Neural cell (in vitro differentiated cells): ENCODE data around the gene ANKRD55.
"Not testable (repeated sequence)": the region's sequence is repeated elsewhere in the genome, so short reads cannot be mapped to it uniquely, and the experiment has no call there.

Source experiments
- CTCF ChIP-seq: fragments of 450-650 bp; IDR thresholded peaks from 2 replicates; pipeline ENCODE4 v1.5.1; 2014; ENCODE audit warnings: antibody characterized with exemption, mild to moderate bottlenecking, moderate library complexity; ENCODE audit not compliant: poor library complexity, severe bottlenecking
- EP300 ChIP-seq: fragments of 450-650 bp; conservative IDR thresholded peaks from 2 replicates; pipeline ENCODE4 v1.6.1; 2014; ENCODE audit warnings: antibody characterized with exemption, mild to moderate bottlenecking, moderate library complexity; ENCODE audit not compliant: poor library complexity, severe bottlenecking
- EZH2 ChIP-seq: fragments of 200-600, 300-800 bp; shearing (Covaris generic), sonication (generic); IDR thresholded peaks from 2 replicates; pipeline ENCODE4 v1.6.1; 2014; ENCODE audit warnings: antibody characterized with exemption, low read length, borderline replicate concordance, mild to moderate bottlenecking; ENCODE audit not compliant: insufficient read depth, poor library complexity, severe bottlenecking
- POLR2AphosphoS5 ChIP-seq: IDR thresholded peaks from 2 replicates; pipeline ENCODE4 v1.6.1; 2012
- REST ChIP-seq: IDR thresholded peaks from 2 replicates; pipeline ENCODE4 v1.6.1; 2012; ENCODE audit warnings: borderline replicate concordance
- SMC3 ChIP-seq: fragments of 450-650 bp; conservative IDR thresholded peaks from 2 replicates; pipeline ENCODE4 v1.6.1; 2014; ENCODE audit warnings: antibody characterized with exemption, mild to moderate bottlenecking, moderate library complexity; ENCODE audit not compliant: poor library complexity
- TAF1 ChIP-seq: IDR thresholded peaks from 2 replicates; pipeline ENCODE4 v1.6.1; 2012; ENCODE audit warnings: low read depth

DNA sequence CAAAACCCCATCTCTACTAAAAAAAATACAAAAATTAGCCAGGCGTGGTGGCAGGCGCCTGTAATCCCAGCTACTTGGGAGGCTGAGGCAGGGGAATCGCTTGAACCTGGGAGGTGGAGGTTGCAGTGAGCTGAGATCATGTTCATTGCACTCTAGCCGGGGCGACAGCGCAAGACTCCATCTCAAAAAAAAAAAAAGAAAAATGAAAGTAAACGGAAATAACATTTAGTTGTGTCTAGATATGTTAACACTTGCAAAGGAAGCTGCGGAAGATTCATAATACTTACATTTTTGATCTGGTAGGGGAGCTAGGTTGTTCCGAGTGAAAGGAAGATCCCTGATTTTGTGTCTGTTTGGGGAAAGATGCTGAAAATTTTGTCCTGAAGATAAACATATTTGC, 130.9 kb downstream of the ANKRD55 start:
- not testable (repeated sequence) for TF ChIP-seq EP300, CTCF, EZH2, POLR2AphosphoS5, SMC3, TAF1, REST
